Calu3 (cell line): ENCODE data around the gene CDHR5. TPM values are rescaled to one million over a fixed set of nuclear protein-coding genes. Genes with fewer than 3 reads are reported as not detected.
"Not testable (repeated sequence)": the region's sequence is repeated elsewhere in the genome, so short reads cannot be mapped to it uniquely, and the experiment has no call there.

Experiments
- BruUV-seq: library from RNA; stranded (reverse); fragments of 400-500 nt; replicated peaks from 2 replicates; lab custom pipeline; 2021; lab: Mats Ljungman, UMichigan
- CTCF ChIA-PET: fragments of 300-600 bp; sonication (Branson Sonifier 250); formaldehyde crosslinking; loops from one replicate; lab custom pipeline; 2022; ENCODE audit warnings: antibody characterized with exemption; lab: Charles Lee
- DNase-seq: peaks from one replicate; pipeline ENCODE4 v3.0.0; 2022
- H3K27ac Mint-ChIP-seq: one replicate; pipeline ENCODE4 v1.8.0; 2022; ENCODE audit warnings: mixed read lengths; ENCODE audit not compliant: unreplicated experiment
- H3K27me3 Mint-ChIP-seq: one replicate; pipeline ENCODE4 v1.8.0; 2022; ENCODE audit warnings: mixed read lengths; ENCODE audit not compliant: unreplicated experiment
- H3K36me3 Mint-ChIP-seq: one replicate; pipeline ENCODE4 v1.8.0; 2022; ENCODE audit warnings: mild to moderate bottlenecking, moderate library complexity, mixed read lengths; ENCODE audit not compliant: insufficient read depth, unreplicated experiment
- H3K4me1 Mint-ChIP-seq: one replicate; pipeline ENCODE4 v1.8.0; 2022; ENCODE audit warnings: mild to moderate bottlenecking, low read depth, mixed read lengths; ENCODE audit not compliant: unreplicated experiment
- H3K4me3 Mint-ChIP-seq: one replicate; pipeline ENCODE4 v1.8.0; 2022; ENCODE audit warnings: mild to moderate bottlenecking, low read depth, moderate library complexity, mixed read lengths; ENCODE audit not compliant: unreplicated experiment
- H3K9me3 Mint-ChIP-seq: one replicate; pipeline ENCODE4 v1.8.0; 2022; ENCODE audit warnings: low read depth, mixed read lengths; ENCODE audit not compliant: unreplicated experiment
- CTCF ChIP-seq: fragments of 200-600 bp; IDR thresholded peaks from one replicate; pipeline ENCODE4 v1.8.0; 2022; ENCODE audit warnings: antibody characterized with exemption; ENCODE audit not compliant: unreplicated experiment
- intact Hi-C: fragments of 100-400 bp; cut with micrococcal nuclease; formaldehyde crosslinking; loops from one replicate; pipeline ENCODE4 v1.10.0; 2022; ENCODE audit not compliant: unreplicated experiment
- total RNA-seq: library from RNA; stranded (reverse); gene quantifications from 2 replicates; pipeline ENCODE4 v1.2.3, GENCODE V29; 2022

Gene CDHR5
- total RNA-seq, 1 experiment from 2014 or later, result 5.0 TPM

- DNase-seq, result no peak
- no peak for TF ChIP-seq CTCF
- H3K9me3 Mint-ChIP-seq, result no peaks in the 10 kb centered on the region
- peaks cover 53% of the 10 kb centered on the region for H3K36me3 Mint-ChIP-seq
- no TSS peak for BruUV-seq
- H3K27ac Mint-ChIP-seq, result no peak overlapping the region
- no peaks in the 10 kb centered on the region for H3K27me3 Mint-ChIP-seq
- peaks cover 13% of the 10 kb centered on the region for H3K4me1 Mint-ChIP-seq
- H3K4me3 Mint-ChIP-seq, result no peak overlapping the region
- intact Hi-C loops, result no loop called here
- CTCF ChIA-PET, result no interaction called here
Observed at GRCh38 chr11:656426-656825, 31.7 kb upstream of the CDHR5 start.

- Mint-ChIP-seq H3K4me1 (peaks cover 13% of the 10 kb centered on the region), H3K27me3 (no peaks in the 10 kb centered on the region), H3K36me3 (peaks cover 60% of the 10 kb centered on the region), H3K4me3 (peak overlapping the region; percentile 61), H3K27ac (no peak overlapping the region), H3K9me3 (no peaks in the 10 kb centered on the region)
- intact Hi-C loops, result no loop called here
- DNase-seq, result peak; percentile 61
- CTCF ChIA-PET, result interaction anchor here (0.6 to 1.4 kb wide), 8 partner anchors 13 to 101 kb away, joined by 3 to 11 read pairs (median 4); partner anchors contain the start of genes DEAF1 and TMEM80
- TF ChIP-seq CTCF, result no peak
- no TSS peak for BruUV-seq
Observed at GRCh38 chr11:655036-655726, 30.4 kb upstream of the CDHR5 start.

- CTCF ChIA-PET, result interaction anchor here (1.3 kb wide), 1 partner anchor 41 kb away, joined by 5 read pairs; the partner anchor contains the start of genes DEAF1 and TMEM80
- H3K27me3 Mint-ChIP-seq, BruUV-seq, H3K27ac Mint-ChIP-seq, H3K4me3 Mint-ChIP-seq, H3K9me3 Mint-ChIP-seq, intact Hi-C loops, DNase-seq: not testable (repeated sequence)
- H3K36me3 Mint-ChIP-seq, result peaks cover 65% of the 10 kb centered on the region
- peaks cover 13% of the 10 kb centered on the region for H3K4me1 Mint-ChIP-seq
Observed at GRCh38 chr11:654444-654843, 29.7 kb upstream of the CDHR5 start.

- CTCF ChIA-PET, result no interaction called here
- Mint-ChIP-seq H3K27ac (no peak overlapping the region), H3K9me3 (no peaks in the 10 kb centered on the region), H3K4me1 (peaks cover 13% of the 10 kb centered on the region), H3K27me3 (no peaks in the 10 kb centered on the region), H3K4me3 (no peak overlapping the region), H3K36me3 (peaks cover 60% of the 10 kb centered on the region)
- no peak for DNase-seq
- intact Hi-C loops, result no loop called here
- no TSS peak for BruUV-seq
- no peak for TF ChIP-seq CTCF
Observed at GRCh38 chr11:653837-654236, 29.1 kb upstream of the CDHR5 start.

GRCh38 chr11:653136-653535, 28.4 kb upstream of the CDHR5 start:
- Mint-ChIP-seq H3K4me1 (peaks cover 13% of the 10 kb centered on the region), H3K36me3 (peaks cover 65% of the 10 kb centered on the region)
- H3K4me3 Mint-ChIP-seq, H3K9me3 Mint-ChIP-seq, BruUV-seq, intact Hi-C loops, H3K27ac Mint-ChIP-seq, H3K27me3 Mint-ChIP-seq, DNase-seq: not testable (repeated sequence)
- CTCF ChIA-PET, result interaction anchor here (0.7 kb wide), 2 partner anchors 39 to 1594 kb away, joined by 4 to 8 read pairs; no protein-coding TSS in a partner anchor
